Mammary epithelial cell (primary cell): ENCODE results near the gene ERP44.

Experiments used
- EZH2 ChIP-seq: IDR thresholded peaks from 2 replicates; pipeline ENCODE4 v1.6.1; 2012; ENCODE audit warnings: low read length, inconsistent platforms, borderline replicate concordance
- TF ChIP-seq, protein P1 (sequence below), 2 donors: IDR thresholded peaks in 1 of 2; conservative IDR thresholded peaks in 1 of 2; 2 replicates each; pipeline ENCODE4 v1.5.1; 2011 to 2012; ENCODE audit warnings: inconsistent platforms in 2 of 2, low read length in 2 of 2, mild to moderate bottlenecking in 2 of 2, control low read depth in 1 of 2, low read depth in 1 of 2; ENCODE audit not compliant: insufficient read depth in 1 of 2; ENCODE audit errors: extremely low read depth in 1 of 2

- TF ChIP-seq, protein P1, sequence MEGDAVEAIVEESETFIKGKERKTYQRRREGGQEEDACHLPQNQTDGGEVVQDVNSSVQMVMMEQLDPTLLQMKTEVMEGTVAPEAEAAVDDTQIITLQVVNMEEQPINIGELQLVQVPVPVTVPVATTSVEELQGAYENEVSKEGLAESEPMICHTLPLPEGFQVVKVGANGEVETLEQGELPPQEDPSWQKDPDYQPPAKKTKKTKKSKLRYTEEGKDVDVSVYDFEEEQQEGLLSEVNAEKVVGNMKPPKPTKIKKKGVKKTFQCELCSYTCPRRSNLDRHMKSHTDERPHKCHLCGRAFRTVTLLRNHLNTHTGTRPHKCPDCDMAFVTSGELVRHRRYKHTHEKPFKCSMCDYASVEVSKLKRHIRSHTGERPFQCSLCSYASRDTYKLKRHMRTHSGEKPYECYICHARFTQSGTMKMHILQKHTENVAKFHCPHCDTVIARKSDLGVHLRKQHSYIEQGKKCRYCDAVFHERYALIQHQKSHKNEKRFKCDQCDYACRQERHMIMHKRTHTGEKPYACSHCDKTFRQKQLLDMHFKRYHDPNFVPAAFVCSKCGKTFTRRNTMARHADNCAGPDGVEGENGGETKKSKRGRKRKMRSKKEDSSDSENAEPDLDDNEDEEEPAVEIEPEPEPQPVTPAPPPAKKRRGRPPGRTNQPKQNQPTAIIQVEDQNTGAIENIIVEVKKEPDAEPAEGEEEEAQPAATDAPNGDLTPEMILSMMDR (conservative IDR thresholded peaks at IDR 0.05 in 1 of 2, IDR thresholded peaks at IDR 0.05 in 1 of 2; ENCODE audit: extremely low read depth in 1 of 2, insufficient read depth in 1 of 2, low read depth in 1 of 2, low read length in 2 of 2), result no peak
- TF ChIP-seq EZH2, result no peak
These were observed 125.3 kb downstream of the ERP44 start for GRCh38 chr9:99973455-99973854.
